Endothelial cell of umbilical vein (primary cell): Measurements from ENCODE around the gene CDH22.

Source experiments
- EZH2 ChIP-seq: IDR thresholded peaks from 2 replicates; pipeline ENCODE4 v1.6.1; 2012; ENCODE audit warnings: borderline replicate concordance, low read depth, mild to moderate bottlenecking, moderate library complexity, low read length, inconsistent platforms; ENCODE audit not compliant: severe bottlenecking
- JUN ChIP-seq: IDR thresholded peaks from 2 replicates; pipeline ENCODE4 v1.6.1; 2011; ENCODE audit warnings: borderline replicate concordance, low read depth; ENCODE audit not compliant: insufficient read length, insufficient read depth
- MYC ChIP-seq: IDR thresholded peaks from one replicate; pipeline ENCODE4 v1.6.1; 2011; ENCODE audit warnings: mild to moderate bottlenecking, low read depth, low read length
- POLR2A ChIP-seq: IDR thresholded peaks from 2 replicates; pipeline ENCODE4 v1.6.1; 2012; ENCODE audit warnings: low read depth, mild to moderate bottlenecking, control low read depth, low read length
- POLR2AphosphoS5 ChIP-seq: IDR thresholded peaks from 2 replicates; pipeline ENCODE4 v1.6.1; 2012; ENCODE audit warnings: low read depth, mild to moderate bottlenecking, control low read depth, low read length, moderate library complexity; ENCODE audit not compliant: insufficient read depth
- TF ChIP-seq, protein P1 (sequence below), 2 donors: IDR thresholded peaks; 1 replicate in 1 of 2; 2 replicates in 1 of 2; pipeline ENCODE4 v1.5.1; 2011; ENCODE audit warnings: low read length in 2 of 2, mild to moderate bottlenecking in 2 of 2, moderate library complexity in 2 of 2, control low read depth in 1 of 2, inconsistent platforms in 1 of 2, low read depth in 1 of 2; ENCODE audit not compliant: insufficient read depth in 1 of 2; ENCODE audit errors: extremely low read depth in 1 of 2

DNA sequence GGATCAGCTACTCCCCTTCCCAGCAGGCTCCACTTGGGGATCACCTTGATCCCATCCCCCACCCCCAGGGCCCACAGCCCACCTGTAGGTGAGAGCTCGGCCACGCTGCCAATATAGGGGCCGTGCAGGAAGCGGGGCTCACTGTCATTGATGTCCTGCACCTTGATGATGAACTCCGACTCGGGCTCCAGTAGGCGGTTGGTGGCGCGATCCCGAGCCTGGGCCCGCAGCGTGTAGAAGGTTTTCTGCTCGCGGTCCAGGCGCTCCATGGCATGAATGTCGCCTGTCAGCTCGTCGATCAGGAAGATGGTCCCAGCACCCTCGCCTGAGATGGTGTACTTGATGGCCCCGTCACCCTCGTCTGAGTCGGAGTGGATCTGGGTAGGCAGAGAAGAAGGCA is 67.4 kb downstream of the CDH22 start:
- no peak for TF ChIP-seq EZH2
- TF ChIP-seq, protein P1, sequence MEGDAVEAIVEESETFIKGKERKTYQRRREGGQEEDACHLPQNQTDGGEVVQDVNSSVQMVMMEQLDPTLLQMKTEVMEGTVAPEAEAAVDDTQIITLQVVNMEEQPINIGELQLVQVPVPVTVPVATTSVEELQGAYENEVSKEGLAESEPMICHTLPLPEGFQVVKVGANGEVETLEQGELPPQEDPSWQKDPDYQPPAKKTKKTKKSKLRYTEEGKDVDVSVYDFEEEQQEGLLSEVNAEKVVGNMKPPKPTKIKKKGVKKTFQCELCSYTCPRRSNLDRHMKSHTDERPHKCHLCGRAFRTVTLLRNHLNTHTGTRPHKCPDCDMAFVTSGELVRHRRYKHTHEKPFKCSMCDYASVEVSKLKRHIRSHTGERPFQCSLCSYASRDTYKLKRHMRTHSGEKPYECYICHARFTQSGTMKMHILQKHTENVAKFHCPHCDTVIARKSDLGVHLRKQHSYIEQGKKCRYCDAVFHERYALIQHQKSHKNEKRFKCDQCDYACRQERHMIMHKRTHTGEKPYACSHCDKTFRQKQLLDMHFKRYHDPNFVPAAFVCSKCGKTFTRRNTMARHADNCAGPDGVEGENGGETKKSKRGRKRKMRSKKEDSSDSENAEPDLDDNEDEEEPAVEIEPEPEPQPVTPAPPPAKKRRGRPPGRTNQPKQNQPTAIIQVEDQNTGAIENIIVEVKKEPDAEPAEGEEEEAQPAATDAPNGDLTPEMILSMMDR (IDR thresholded peaks at IDR 0.05; ENCODE audit: extremely low read depth in 1 of 2, insufficient read depth in 1 of 2, low read depth in 1 of 2, low read length in 2 of 2), result no peak
- TF ChIP-seq POLR2AphosphoS5, result no peak
- no peak for TF ChIP-seq POLR2A
- TF ChIP-seq JUN, result no peak
- no peak for TF ChIP-seq MYC
